PC-9 (cell line): ENCODE results near the gene NLGN1. TPM values are rescaled to one million over a fixed set of nuclear protein-coding genes. Genes with fewer than 3 reads are reported as not detected.

ENCODE experiments used
- BruUV-seq: library from RNA; stranded (reverse); fragments of 400-500 nt; replicated peaks from 2 replicates; lab custom pipeline; 2021; lab: Mats Ljungman, UMichigan
- CTCF ChIA-PET: fragments of 300-600 bp; sonication (Branson Sonifier 250); formaldehyde crosslinking; loops from one replicate; lab custom pipeline; 2022; ENCODE audit warnings: antibody characterized with exemption; lab: Charles Lee
- POLR2A ChIA-PET: fragments of 300-600 bp; sonication (Branson Sonifier 250); formaldehyde crosslinking; loops from one replicate; lab custom pipeline; 2022; ENCODE audit warnings: antibody characterized with exemption; ENCODE audit not compliant: unreplicated experiment; lab: Charles Lee
- DNase-seq, 2 experiments: peaks; one replicate each; pipeline versions ENCODE4 v3.0.0 to v3.0.0-alpha.2; 2015 to 2022; ENCODE audit warnings: mixed read lengths in 1 of 2
- H2AFZ ChIP-seq: fragments of 200-600 bp; sonication (generic); 2 replicates; pipeline ENCODE4 v1.8.1; 2017; ENCODE audit warnings: antibody characterized with exemption
- H3F3A ChIP-seq: fragments of 200-600 bp; sonication (generic); 2 replicates; pipeline ENCODE4 v1.8.1; 2017; ENCODE audit warnings: antibody characterized with exemption, mild to moderate bottlenecking, low read depth; ENCODE audit not compliant: insufficient read depth
- H3K27ac ChIP-seq: fragments of 200-600 bp; sonication (generic); 2 replicates; pipeline ENCODE4 v1.6.1; 2016; ENCODE audit warnings: mixed run types
- H3K27me3 ChIP-seq: fragments of 200-600 bp; sonication (generic); 2 replicates; pipeline ENCODE4 v1.6.1; 2016; ENCODE audit warnings: low read depth, mixed run types; ENCODE audit not compliant: insufficient read depth
- H3K36me3 ChIP-seq: fragments of 200-600 bp; sonication (generic); 2 replicates; pipeline ENCODE4 v1.6.1; 2016; ENCODE audit warnings: low read depth, mixed run types
- H3K4me1 ChIP-seq: fragments of 200-600 bp; sonication (generic); replicated peaks from 2 replicates; pipeline ENCODE4 v1.6.1; 2016; ENCODE audit warnings: mixed run types; ENCODE audit not compliant: insufficient read depth
- H3K4me2 ChIP-seq: fragments of 200-600 bp; sonication (generic); 2 replicates; pipeline ENCODE4 v1.6.1; 2017; ENCODE audit warnings: mixed run types
- H3K4me3 ChIP-seq: fragments of 200-600 bp; sonication (generic); 2 replicates; pipeline ENCODE4 v1.6.1; 2016; ENCODE audit warnings: mixed run types
- H3K79me2 ChIP-seq: fragments of 200-600 bp; sonication (generic); 2 replicates; pipeline ENCODE4 v1.6.1; 2017; ENCODE audit warnings: low read depth, mixed run types
- H3K9me2 ChIP-seq: fragments of 200-600 bp; sonication (generic); 2 replicates; pipeline ENCODE4 v1.8.1; 2017; ENCODE audit warnings: mild to moderate bottlenecking; ENCODE audit not compliant: insufficient read depth
- H3K9me3 ChIP-seq: fragments of 200-600 bp; sonication (generic); 2 replicates; pipeline ENCODE4 v1.8.1; 2016; ENCODE audit warnings: low read depth; ENCODE audit not compliant: insufficient read depth
- H4K20me1 ChIP-seq: fragments of 200-600 bp; sonication (generic); 2 replicates; pipeline ENCODE4 v1.8.1; 2017; ENCODE audit not compliant: insufficient read depth
- CTCF ChIP-seq: fragments of 200-600 bp; sonication (generic); conservative IDR thresholded peaks from 2 replicates; pipeline ENCODE4 v1.6.1; 2017; ENCODE audit warnings: mixed run types, antibody characterized with exemption, mild to moderate bottlenecking, moderate library complexity
- EZH2 ChIP-seq: fragments of 200-600 bp; sonication (generic); IDR thresholded peaks from 2 replicates; pipeline ENCODE4 v1.8.0; 2017; ENCODE audit warnings: antibody characterized with exemption, low read depth
- intact Hi-C: fragments of 100-400 bp; cut with micrococcal nuclease; formaldehyde crosslinking; loops from one replicate; pipeline ENCODE4 v1.10.0; 2022; ENCODE audit not compliant: unreplicated experiment
- total RNA-seq: library from RNA; stranded (reverse); gene quantifications from 2 replicates; pipeline ENCODE4 v1.2.3, GENCODE V29; 2021

NLGN1 gene
- total RNA-seq, 1 experiment from 2014 or later: 1.4 TPM

- H4K20me1 ChIP-seq: no peaks in the 10 kb centered on the region
- DNase-seq: peak; percentile 63 to 92
- ChIA-PET CTCF (interaction anchor here (0.6 kb wide), 2 partner anchors 729 to 1874 kb away, joined by 3 to 5 read pairs; no protein-coding TSS in a partner anchor), POLR2A (interaction anchor here (0.7 kb wide), 1 partner anchor 282 kb away, joined by 6 read pairs; no protein-coding TSS in a partner anchor)
- H3K4me2 ChIP-seq: peak overlapping the region; percentile 70
- no peaks in the 10 kb centered on the region for H3K36me3 ChIP-seq
- TF ChIP-seq EZH2: no peak
- no peak for TF ChIP-seq CTCF
- H3K9me2 ChIP-seq: 0 out of 2 replicates have a peak, but pooled peaks cover 3% of the 10 kb centered on the region
- intact Hi-C loops: loop anchor here (10.0 kb wide), 1 partner anchor 733 kb away; no protein-coding TSS in a partner anchor
- no peaks in the 10 kb centered on the region for H3K79me2 ChIP-seq
- H3K4me1 ChIP-seq: peaks cover 16% of the 10 kb centered on the region
- H3F3A ChIP-seq: 0 out of 2 replicates have a peak, but pooled peaks cover 7% of the 10 kb centered on the region
- H2AFZ ChIP-seq: peak overlapping the region; percentile 82
- no peaks in the 10 kb centered on the region; the same call in 1 of the 2 replicates for H3K9me3 ChIP-seq
- no peaks in the 10 kb centered on the region for H3K27me3 ChIP-seq
- peak overlapping the region; percentile 37; the same call in 1 of the 2 replicates for H3K4me3 ChIP-seq
- BruUV-seq: no TSS peak
- peak overlapping the region; percentile 38 for H3K27ac ChIP-seq
These were observed 314.1 kb downstream of the NLGN1 start for GRCh38 chr3:173711619-173712018.

GRCh38 chr3:173719585-173719984 is 322.0 kb downstream of the NLGN1 start:
- Histone ChIP-seq H3K9me3 (no peaks in the 10 kb centered on the region), H3K4me2 (no peak overlapping the region), H4K20me1 (no peaks in the 10 kb centered on the region), H3K27ac (no peak overlapping the region), H3K4me1 (no peaks in the 10 kb centered on the region), H3K9me2 (no peaks in the 10 kb centered on the region), H3K79me2 (no peaks in the 10 kb centered on the region), H3K4me3 (no peak overlapping the region), H3F3A (no peaks in the 10 kb centered on the region), H2AFZ (0 out of 2 replicates have a peak overlapping the region, but pooled peaks have one; percentile 8), H3K27me3 (no peaks in the 10 kb centered on the region), H3K36me3 (no peaks in the 10 kb centered on the region)
- BruUV-seq: no TSS peak
- CTCF ChIA-PET: no interaction called here
- no peak for DNase-seq
- no peak for TF ChIP-seq CTCF
- POLR2A ChIA-PET: interaction anchor here (0.6 kb wide), 1 partner anchor 718 kb away, joined by 4 read pairs; no protein-coding TSS in a partner anchor
- intact Hi-C loops: loop anchor here (10.0 kb wide), 1 partner anchor 725 kb away; no protein-coding TSS in a partner anchor

GRCh38 chr3:173725507-173725906 is 328.0 kb downstream of the NLGN1 start:
- CTCF ChIA-PET: no interaction called here
- Histone ChIP-seq H3K4me1 (no peaks in the 10 kb centered on the region), H4K20me1 (no peaks in the 10 kb centered on the region), H3K9me3 (no peaks in the 10 kb centered on the region), H3K27ac (no peak overlapping the region), H3K27me3 (no peaks in the 10 kb centered on the region), H3F3A (no peaks in the 10 kb centered on the region), H2AFZ (no peak overlapping the region), H3K4me2 (no peak overlapping the region), H3K4me3 (no peak overlapping the region), H3K36me3 (no peaks in the 10 kb centered on the region), H3K79me2 (no peaks in the 10 kb centered on the region), H3K9me2 (no peaks in the 10 kb centered on the region)
- no peak for DNase-seq
- POLR2A ChIA-PET: interaction anchor here (0.7 kb wide), 1 partner anchor 13 kb away, joined by 4 read pairs; no protein-coding TSS in a partner anchor
- intact Hi-C loops: no loop called here
- TF ChIP-seq CTCF (no peak), EZH2 (no peak)
- BruUV-seq: no TSS peak
